ENCODE data around the gene INTS1.

- TF ChIP-seq POLR2A (IDR thresholded peaks at IDR 0.05) = no peak
- TF ChIP-seq CTCF (IDR thresholded peaks at IDR 0.05) = no peak
These were observed 48.2 kb downstream of the INTS1 start for GRCh38 chr7:1455955-1456354.
